HepG2 (cell line): Measurements from ENCODE around the gene ETF1. TPM values are rescaled to one million over a fixed set of nuclear protein-coding genes. Genes with fewer than 3 reads are reported as not detected.

Experiments
- AKAP8 ChIP-seq: sonication (generic); formaldehyde crosslinking; IDR thresholded peaks from 2 replicates; pipeline ENCODE4 v1.5.1; 2020; ENCODE audit warnings: mild to moderate bottlenecking, missing genetic modification reagents
- FOXA3 ChIP-seq: IDR thresholded peaks from 2 replicates; pipeline ENCODE4 v1.6.1; 2016; ENCODE audit warnings: missing genetic modification reagents, missing compliant biosample characterization
- MBD4 ChIP-seq: IDR thresholded peaks from 2 replicates; pipeline ENCODE4 v1.6.1; 2012; ENCODE audit warnings: low read length, inconsistent platforms, borderline replicate concordance
- MTA1 ChIP-seq: sonication (generic); formaldehyde crosslinking; IDR thresholded peaks from 2 replicates; pipeline ENCODE4 v1.4.0; 2020; ENCODE audit warnings: missing genetic modification reagents, mild to moderate bottlenecking, borderline replicate concordance
- NONO ChIP-seq, 2 experiments: fragments of 450-650 bp in 1 of 2; sonication (generic) in 1 of 2; formaldehyde crosslinking in 1 of 2; IDR thresholded peaks in 1 of 2; conservative IDR thresholded peaks in 1 of 2; 2 replicates each; pipeline versions ENCODE4 v1.6.1 to v1.8.0; 2017 to 2022; ENCODE audit warnings: mild to moderate bottlenecking in 1 of 2, missing genetic modification reagents in 1 of 2, moderate library complexity in 1 of 2
- SPEN ChIP-seq: sonication (generic); formaldehyde crosslinking; IDR thresholded peaks from 2 replicates; pipeline ENCODE4 v1.5.1; 2020; ENCODE audit warnings: low read depth, mild to moderate bottlenecking, missing genetic modification reagents
- YY1 ChIP-seq: IDR thresholded peaks from 2 replicates; pipeline ENCODE4 v1.6.1; 2011; ENCODE audit warnings: low read length, low read depth, moderate library complexity, mild to moderate bottlenecking; ENCODE audit not compliant: insufficient read depth, insufficient replicate concordance
- ZNF549 ChIP-seq: sonication (generic); formaldehyde crosslinking; IDR thresholded peaks from 2 replicates; pipeline ENCODE4 v1.5.0; 2020; ENCODE audit warnings: missing genetic modification reagents
- ZNF550 ChIP-seq: sonication (generic); formaldehyde crosslinking; IDR thresholded peaks from 2 replicates; pipeline ENCODE4 v1.4.0; 2020; ENCODE audit warnings: mild to moderate bottlenecking, missing genetic modification reagents, borderline replicate concordance
- ZNF703 ChIP-seq: sonication (generic); formaldehyde crosslinking; IDR thresholded peaks from 2 replicates; pipeline ENCODE4 v1.5.1; 2020; ENCODE audit warnings: missing genetic modification reagents, mild to moderate bottlenecking, moderate library complexity, borderline replicate concordance
- ZNF749 ChIP-seq: sonication (generic); formaldehyde crosslinking; IDR thresholded peaks from 2 replicates; pipeline ENCODE4 v1.8.0; 2022; ENCODE audit warnings: mild to moderate bottlenecking, missing genetic modification reagents, moderate library complexity, borderline replicate concordance
- ZNF883 ChIP-seq: sonication (generic); formaldehyde crosslinking; IDR thresholded peaks from 2 replicates; pipeline ENCODE4 v1.5.1; 2020; ENCODE audit warnings: mild to moderate bottlenecking, missing genetic modification reagents; ENCODE audit errors: not compliant biosample characterization
- polyA plus RNA-seq, 8 experiments: library from polyadenylated mRNA; depleted of rRNA in 3 of 8; stranded (reverse) in 7 of 8; unstranded in 1 of 8; fragments of >200 nt; fragmentation: Illumina TruSeq in 4 of 8; extraction: Trizol in 4 of 8; gene quantifications; 2 replicates each; pipeline versions ENCODE4 v1.2.1 to v1.2.3, GENCODE V29; 2011 to 2016; ENCODE audit warnings: low read depth in 4 of 8, missing spikeins in 1 of 8, mixed read lengths in 1 of 8; ENCODE audit not compliant: insufficient read depth in 1 of 8
- total RNA-seq, 5 experiments: library from RNA; depleted of rRNA; stranded (reverse); fragments of >200 nt; fragmentation: Illumina TruSeq; extraction: Trizol; gene quantifications; 2 replicates each; pipeline ENCODE4 v1.2.3, GENCODE V29; 2016; ENCODE audit warnings: low read depth in 1 of 5
- TF ChIP-seq, protein P1 (sequence below): IDR thresholded peaks from 2 replicates; pipeline ENCODE4 v1.6.1; 2012; ENCODE audit warnings: low read length, improper control_type of control experiment
- TF ChIP-seq, protein P2 (sequence below): sonication (generic); formaldehyde crosslinking; conservative IDR thresholded peaks from 2 replicates; pipeline ENCODE4 v1.8.0; 2022; ENCODE audit warnings: low read depth, missing genetic modification reagents
- TF ChIP-seq, protein P3 (sequence below): sonication (generic); formaldehyde crosslinking; IDR thresholded peaks from 2 replicates; pipeline ENCODE4 v1.4.0; 2020; ENCODE audit warnings: mild to moderate bottlenecking, missing genetic modification reagents
- TF ChIP-seq, protein P4 (sequence below): sonication (generic); formaldehyde crosslinking; IDR thresholded peaks from 2 replicates; pipeline ENCODE4 v1.4.0; 2020; ENCODE audit warnings: missing genetic modification reagents, borderline replicate concordance
- TF ChIP-seq, protein P5 (sequence below): sonication (generic); formaldehyde crosslinking; IDR thresholded peaks from 2 replicates; pipeline ENCODE4 v1.4.0; 2020; ENCODE audit warnings: mild to moderate bottlenecking, missing genetic modification reagents

Gene ETF1
- total and polyA plus RNA-seq, 2 of the 13 experiments (the other 11 are each of a cell fraction or from before 2014, with no cell fraction given): 52.1 to 184 TPM

DNA sequence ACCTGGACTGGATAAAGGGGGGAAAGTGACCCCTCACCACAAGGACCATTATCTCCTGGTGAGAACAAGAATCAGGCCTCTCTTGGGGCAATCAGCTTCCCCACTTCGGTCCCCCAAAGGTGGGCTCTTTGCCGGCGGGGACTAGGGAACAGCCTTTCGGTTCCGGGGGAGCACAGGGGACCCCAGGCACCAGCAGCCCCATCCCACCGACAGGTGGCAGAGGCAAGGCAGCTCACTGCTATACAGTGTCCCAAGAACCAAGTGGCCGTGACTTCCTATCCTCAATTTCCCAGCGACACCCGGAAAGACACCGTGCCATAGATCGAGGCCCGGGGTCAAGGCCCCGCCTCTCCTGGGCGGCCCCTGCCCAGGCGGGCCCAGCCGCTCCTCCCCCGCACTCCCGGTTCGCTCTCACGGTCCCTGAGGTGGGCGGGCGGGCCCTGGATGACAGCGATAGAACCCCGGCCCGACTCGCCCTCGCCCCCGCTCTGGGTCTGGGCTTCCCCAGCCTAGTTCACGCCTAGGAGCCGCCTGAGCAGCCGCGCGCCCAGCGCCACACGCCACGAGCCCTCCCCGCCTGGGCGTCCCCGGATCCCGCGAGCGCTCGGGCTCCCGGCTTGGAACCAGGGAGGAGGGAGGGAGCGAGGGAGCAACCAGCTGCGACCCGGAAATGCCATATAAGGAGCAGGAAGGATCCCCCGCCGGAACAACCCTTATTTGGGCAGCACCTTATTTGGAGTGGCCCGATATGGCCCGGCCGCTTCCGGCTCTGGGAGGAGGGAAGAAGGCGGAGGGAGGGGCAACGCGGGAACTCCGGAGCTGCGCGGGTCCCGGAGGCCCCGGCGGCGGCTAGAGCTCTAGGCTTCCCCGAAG is 78.4 kb downstream of the ETF1 start (continued):
- TF ChIP-seq, protein P1, sequence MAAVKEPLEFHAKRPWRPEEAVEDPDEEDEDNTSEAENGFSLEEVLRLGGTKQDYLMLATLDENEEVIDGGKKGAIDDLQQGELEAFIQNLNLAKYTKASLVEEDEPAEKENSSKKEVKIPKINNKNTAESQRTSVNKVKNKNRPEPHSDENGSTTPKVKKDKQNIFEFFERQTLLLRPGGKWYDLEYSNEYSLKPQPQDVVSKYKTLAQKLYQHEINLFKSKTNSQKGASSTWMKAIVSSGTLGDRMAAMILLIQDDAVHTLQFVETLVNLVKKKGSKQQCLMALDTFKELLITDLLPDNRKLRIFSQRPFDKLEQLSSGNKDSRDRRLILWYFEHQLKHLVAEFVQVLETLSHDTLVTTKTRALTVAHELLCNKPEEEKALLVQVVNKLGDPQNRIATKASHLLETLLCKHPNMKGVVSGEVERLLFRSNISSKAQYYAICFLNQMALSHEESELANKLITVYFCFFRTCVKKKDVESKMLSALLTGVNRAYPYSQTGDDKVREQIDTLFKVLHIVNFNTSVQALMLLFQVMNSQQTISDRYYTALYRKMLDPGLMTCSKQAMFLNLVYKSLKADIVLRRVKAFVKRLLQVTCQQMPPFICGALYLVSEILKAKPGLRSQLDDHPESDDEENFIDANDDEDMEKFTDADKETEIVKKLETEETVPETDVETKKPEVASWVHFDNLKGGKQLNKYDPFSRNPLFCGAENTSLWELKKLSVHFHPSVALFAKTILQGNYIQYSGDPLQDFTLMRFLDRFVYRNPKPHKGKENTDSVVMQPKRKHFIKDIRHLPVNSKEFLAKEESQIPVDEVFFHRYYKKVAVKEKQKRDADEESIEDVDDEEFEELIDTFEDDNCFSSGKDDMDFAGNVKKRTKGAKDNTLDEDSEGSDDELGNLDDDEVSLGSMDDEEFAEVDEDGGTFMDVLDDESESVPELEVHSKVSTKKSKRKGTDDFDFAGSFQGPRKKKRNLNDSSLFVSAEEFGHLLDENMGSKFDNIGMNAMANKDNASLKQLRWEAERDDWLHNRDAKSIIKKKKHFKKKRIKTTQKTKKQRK: no peak
- no peak for TF ChIP-seq ZNF549 (CRISPR knock-in tag)
- no peak; the same call in 1 of the 2 replicates for TF ChIP-seq AKAP8 (CRISPR knock-in tag)
- no peak for TF ChIP-seq ZNF550 (CRISPR knock-in tag)
- TF ChIP-seq, protein P2, sequence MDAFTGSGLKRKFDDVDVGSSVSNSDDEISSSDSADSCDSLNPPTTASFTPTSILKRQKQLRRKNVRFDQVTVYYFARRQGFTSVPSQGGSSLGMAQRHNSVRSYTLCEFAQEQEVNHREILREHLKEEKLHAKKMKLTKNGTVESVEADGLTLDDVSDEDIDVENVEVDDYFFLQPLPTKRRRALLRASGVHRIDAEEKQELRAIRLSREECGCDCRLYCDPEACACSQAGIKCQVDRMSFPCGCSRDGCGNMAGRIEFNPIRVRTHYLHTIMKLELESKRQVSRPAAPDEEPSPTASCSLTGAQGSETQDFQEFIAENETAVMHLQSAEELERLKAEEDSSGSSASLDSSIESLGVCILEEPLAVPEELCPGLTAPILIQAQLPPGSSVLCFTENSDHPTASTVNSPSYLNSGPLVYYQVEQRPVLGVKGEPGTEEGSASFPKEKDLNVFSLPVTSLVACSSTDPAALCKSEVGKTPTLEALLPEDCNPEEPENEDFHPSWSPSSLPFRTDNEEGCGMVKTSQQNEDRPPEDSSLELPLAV: no peak
- TF ChIP-seq, protein P3, sequence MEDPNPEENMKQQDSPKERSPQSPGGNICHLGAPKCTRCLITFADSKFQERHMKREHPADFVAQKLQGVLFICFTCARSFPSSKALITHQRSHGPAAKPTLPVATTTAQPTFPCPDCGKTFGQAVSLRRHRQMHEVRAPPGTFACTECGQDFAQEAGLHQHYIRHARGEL (CRISPR knock-in tag): no peak; the same call in 1 of the 2 replicates
- TF ChIP-seq ZNF749 (CRISPR knock-in tag): no peak
- TF ChIP-seq, protein P4, sequence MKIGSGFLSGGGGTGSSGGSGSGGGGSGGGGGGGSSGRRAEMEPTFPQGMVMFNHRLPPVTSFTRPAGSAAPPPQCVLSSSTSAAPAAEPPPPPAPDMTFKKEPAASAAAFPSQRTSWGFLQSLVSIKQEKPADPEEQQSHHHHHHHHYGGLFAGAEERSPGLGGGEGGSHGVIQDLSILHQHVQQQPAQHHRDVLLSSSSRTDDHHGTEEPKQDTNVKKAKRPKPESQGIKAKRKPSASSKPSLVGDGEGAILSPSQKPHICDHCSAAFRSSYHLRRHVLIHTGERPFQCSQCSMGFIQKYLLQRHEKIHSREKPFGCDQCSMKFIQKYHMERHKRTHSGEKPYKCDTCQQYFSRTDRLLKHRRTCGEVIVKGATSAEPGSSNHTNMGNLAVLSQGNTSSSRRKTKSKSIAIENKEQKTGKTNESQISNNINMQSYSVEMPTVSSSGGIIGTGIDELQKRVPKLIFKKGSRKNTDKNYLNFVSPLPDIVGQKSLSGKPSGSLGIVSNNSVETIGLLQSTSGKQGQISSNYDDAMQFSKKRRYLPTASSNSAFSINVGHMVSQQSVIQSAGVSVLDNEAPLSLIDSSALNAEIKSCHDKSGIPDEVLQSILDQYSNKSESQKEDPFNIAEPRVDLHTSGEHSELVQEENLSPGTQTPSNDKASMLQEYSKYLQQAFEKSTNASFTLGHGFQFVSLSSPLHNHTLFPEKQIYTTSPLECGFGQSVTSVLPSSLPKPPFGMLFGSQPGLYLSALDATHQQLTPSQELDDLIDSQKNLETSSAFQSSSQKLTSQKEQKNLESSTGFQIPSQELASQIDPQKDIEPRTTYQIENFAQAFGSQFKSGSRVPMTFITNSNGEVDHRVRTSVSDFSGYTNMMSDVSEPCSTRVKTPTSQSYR (CRISPR knock-in tag): peak; percentile 64
- no peak for TF ChIP-seq NONO (IDR thresholded peaks at IDR 0.05)
- peak; percentile 55 for TF ChIP-seq NONO (CRISPR knock-in tag; conservative IDR thresholded peaks at IDR 0.05)
- peak; percentile 14 for TF ChIP-seq ZNF883 (CRISPR knock-in tag)
- no peak for TF ChIP-seq YY1
- no peak for TF ChIP-seq FOXA3 (CRISPR knock-in tag)
- no peak for TF ChIP-seq MTA1 (CRISPR knock-in tag)
- TF ChIP-seq, protein P5, sequence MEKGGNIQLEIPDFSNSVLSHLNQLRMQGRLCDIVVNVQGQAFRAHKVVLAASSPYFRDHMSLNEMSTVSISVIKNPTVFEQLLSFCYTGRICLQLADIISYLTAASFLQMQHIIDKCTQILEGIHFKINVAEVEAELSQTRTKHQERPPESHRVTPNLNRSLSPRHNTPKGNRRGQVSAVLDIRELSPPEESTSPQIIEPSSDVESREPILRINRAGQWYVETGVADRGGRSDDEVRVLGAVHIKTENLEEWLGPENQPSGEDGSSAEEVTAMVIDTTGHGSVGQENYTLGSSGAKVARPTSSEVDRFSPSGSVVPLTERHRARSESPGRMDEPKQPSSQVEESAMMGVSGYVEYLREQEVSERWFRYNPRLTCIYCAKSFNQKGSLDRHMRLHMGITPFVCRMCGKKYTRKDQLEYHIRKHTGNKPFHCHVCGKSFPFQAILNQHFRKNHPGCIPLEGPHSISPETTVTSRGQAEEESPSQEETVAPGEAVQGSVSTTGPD (CRISPR knock-in tag): no peak
- no peak for TF ChIP-seq MBD4
- TF ChIP-seq SPEN (CRISPR knock-in tag): peak; percentile 54; the same call in 1 of the 2 replicates
- peak; percentile 49; the same call in 1 of the 2 replicates for TF ChIP-seq ZNF703 (CRISPR knock-in tag)
